EL (cell line): ENCODE results near the gene ATCAY.
"Not testable (repeated sequence)": the region's sequence is repeated elsewhere in the genome, so short reads cannot be mapped to it uniquely, and the experiment has no call there.

Source experiments
- DNase-seq: peaks from one replicate; pipeline ENCODE4 v3.0.0-alpha.2; 2016

ATCAY gene

DNA sequence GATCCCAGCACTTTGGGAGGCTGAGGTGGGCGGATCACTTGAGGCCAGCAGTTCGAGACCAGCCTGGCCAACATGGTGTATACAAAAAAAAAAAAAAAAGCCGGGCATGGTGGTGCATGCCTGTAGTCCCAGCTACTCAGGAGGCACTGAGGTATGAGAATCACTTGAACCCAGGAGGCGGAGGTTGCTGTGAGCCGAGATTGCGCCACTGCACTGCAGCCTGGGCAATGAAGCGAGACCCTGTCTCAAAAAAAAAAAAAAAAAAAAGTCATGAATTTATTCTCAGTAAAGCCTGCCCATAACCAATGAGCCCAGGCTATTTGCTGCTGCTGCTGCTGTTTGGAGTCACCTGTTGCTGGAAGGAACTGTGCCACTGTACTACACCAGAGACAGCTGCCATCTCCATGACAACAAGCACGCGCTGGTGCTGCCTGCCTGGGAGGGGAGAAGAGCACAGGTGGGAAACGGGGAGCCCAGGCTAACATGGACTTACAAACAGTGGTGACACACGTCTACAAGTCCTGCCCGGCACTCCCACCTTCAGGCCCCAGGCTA lies 23.0 kb upstream of the ATCAY start:
- no peak for DNase-seq

DNA sequence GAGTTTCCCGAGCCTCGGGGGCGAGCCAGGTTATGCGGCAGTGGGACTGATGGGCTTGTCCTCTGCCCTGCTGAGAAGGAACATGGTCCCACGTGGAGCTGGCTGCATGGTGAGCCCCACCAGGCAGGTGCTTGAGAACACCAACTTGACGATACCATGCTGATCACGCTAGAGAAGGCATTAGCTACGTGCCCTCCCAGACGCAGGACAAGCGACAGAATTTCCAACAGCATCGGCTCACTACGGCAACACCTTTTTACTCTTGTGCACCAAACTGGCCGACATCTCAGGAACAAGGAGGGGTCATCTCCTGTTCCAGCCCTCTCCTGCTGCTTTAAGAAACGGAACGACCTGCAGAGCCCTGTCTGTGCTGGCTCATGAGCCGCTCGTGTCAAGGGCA lies 20.0 kb upstream of the ATCAY start:
- no peak for DNase-seq

DNA sequence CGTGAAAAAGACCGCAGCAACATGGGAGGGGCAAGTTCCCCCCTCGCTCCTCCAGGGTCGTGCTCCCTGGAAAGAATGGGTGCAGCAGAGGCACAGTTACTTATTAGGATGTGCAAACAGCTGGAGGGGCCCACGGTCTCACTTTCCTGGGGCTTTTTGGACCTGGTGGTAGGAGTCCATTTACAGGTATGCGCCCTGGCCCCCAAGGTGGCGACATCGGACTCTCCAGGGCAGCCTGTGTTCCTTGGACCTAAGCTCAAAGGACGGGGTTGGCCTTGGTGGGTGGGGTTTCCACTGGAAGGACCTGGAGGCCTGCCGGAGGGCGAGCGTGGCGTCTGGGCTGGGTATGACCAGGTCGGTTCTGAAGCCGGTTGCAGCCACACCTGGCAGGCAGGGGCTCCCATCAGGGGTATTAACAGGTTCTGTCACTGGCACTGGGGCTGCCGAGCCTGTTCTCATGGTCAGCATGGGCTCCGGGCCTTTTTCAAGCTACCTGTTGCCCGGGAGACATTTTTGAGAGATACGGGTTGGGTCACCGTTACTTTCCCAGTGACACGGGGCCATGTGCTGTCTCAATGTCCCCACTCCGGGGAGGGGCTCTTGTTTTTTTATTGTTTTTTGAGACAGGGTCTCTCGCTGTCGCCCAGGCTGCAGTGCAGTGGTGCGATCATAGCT lies 17.5 kb upstream of the ATCAY start:
- no peak for DNase-seq

DNA sequence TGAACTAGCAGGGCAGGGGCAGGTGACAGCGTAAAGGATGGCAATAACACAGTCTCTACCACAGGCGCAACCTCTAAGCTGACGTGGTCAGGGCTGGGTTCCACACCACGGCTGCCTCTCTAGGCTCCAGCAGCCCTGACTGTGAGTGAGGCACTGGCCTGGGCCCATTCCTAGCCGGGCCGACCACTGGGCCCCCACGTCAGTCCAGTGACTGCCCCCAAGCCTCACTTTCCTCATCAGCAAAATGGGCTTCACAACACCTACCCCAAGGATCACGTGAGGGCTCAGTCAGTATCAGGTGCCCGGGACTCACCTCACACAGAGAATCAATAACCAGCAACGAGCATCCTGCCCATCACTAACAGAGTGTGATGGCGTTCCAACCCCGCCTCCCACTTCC lies 16.8 kb upstream of the ATCAY start:
- no peak for DNase-seq

DNA sequence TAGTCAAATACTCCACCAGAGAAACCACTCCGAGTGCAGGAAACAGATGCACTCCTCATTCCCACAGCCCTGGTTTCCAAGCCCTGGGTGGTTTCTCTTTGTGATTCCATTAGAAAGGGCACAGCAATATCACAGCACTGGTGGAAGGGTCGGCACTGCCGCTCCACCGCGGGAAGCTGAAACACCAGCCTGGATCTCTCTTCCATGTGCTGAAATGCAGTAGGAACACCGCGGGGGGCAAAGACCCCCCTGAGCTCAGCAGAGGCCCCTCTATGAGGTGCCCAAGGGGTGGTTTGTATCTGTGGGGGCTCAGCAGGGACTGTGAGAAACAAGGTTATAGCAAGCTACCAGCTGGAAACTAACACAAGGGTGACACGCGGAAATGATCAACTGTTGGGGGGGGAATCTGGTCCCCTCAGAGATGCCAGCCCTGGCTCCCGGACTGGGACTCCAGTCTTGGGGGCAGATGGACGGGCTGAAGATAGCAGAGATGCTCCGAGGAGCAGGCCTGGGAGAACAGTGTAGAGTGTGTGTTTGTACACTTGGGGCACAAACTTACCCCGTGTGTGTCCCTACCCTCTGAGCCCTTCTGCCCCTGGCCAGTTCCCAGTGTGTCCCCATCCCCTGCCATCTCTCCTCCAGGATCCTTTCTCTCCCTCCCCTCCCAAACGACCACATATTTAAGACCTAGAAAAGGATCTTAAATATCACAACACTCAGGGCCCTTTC lies 13.4 kb upstream of the ATCAY start:
- no peak for DNase-seq

DNA sequence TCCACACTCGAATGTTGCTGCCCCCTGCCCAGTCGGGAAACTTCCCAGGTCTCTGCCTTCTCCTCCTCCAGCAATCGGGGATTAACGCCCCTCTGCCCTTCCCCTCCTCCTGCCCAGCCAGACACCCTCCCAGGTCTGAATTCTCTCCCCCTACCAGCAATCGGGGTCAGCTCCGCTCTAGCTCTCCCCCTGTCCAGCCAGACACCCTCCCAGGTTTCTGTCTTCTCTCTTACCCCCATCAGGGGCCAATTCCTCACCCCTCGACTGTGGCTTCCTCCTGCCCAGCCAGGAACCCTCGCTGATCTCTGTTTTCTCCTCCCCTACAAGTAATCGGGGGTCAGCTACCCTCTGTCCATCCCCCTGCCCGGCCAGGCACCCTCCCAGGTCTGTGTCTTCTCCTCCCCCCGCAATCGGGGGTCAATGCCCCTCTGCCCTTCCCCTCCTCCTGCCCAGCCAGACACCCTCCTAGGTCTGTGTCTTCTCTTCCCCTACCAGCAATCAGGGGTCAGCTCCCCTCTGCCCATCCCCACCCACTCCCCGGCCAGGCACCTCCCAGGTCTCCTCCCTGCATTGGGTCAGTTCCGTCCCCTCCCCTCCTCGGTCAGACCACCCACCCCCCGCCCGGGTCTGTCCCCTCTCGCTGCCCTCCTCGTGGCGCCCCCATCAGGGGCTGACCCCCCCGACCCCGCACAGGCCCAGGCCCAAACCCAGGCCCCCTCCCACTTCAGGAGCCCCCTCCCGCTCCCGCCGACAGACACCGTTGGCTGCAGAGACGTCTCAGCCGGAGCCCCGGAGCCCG lies 12.3 kb upstream of the ATCAY start:
- DNase-seq: no peak

DNA sequence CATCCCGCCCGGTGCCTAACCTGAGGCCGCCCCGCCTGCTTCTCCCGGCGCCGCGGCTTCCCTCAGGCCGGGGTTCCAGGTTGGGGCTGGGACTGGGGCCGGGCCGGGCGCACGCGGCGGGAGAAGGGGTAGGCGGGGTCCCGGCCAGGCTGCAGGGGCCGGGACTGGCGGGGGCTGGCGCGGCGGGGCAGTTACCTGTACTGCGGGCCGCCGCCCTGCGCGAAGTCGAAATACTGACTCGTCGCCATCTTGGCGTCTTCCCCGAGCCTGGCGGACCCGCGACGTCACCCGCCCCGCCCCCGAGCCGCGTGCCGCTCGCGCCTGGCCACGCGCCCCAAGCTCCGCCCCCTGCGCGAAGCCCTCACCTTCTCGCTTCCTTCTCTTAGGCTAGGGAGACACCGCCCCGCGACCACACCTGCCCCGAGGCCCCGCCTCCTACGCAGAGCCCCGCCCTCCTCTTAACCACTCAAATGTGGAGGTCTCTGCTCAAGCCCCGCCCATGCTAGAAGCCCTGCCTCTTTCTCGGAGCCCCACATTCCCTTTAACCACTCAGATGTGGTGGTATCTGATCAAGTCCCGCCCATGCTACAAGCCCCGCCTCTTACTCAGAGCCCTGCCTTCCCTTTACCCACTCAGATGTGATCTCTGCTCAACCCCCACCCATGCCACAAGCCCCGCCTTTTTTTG lies 11.6 kb upstream of the ATCAY start, which contains the start of gene ZFR2:
TSS of gene ZFR2 (minus strand) at position 269 of the 687 bp plus-strand sequence. CDS start at position 248, 21 bp downstream.
- no peak for DNase-seq

DNA sequence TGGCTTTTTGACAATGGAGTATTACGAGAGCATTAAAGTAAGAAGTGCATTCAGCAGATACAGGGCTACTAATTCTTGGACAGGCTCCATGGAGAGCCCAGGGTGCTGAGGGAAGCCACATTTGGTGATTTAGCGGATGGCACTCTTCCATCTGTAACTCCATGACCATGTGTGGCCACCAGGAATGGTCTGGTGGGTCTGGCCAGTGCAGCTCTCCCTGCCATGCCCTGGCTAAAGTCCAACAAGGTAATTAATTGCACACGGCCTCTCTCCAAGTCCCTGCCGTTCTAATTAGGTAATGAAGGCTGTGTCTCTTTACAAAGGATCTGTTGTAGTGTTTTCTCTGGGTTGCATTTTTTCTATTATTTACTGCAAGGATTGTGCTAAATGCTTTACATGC lies 7.3 kb upstream of the ATCAY start:
- no peak for DNase-seq

DNA sequence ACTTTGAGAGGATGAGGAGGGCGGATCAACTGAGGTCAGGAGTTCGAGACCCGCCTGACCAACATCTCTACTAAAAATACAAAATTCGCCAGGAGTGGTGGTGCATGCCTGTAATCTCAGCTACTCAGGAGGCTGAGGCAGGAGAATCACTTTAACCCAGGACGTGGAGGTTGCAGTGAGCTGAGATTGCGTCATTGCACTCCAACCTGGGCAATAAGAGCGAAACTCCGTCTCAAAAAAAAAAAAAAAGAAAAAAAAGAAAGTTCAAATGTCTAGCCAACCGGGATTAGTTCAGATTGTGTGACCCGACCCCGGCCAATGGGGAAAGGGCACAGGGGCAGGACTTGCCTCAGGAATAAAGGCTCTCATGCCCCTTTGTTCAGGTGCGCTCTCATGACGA lies 5.8 kb upstream of the ATCAY start:
- not testable (repeated sequence) for DNase-seq

DNA sequence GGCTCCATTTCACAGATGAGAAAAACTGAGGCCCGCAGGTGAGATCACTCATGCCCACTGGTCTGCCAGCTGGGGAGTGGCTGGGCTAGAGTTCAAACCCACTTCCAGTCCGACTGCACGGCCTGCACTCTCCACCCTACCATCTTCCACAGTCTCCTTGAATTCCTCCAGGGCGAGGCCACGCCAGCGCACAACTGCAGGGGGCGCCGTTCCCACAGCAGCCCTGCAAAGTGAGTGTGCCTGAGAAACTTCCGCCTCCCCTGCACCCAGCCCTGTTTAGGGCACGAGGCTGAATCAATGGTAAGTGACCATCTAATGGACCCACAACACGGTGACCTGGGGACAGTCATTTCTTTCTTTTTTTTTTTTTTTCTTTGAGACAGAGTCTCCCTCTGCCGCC lies 829 bp upstream of the ATCAY start:
- DNase-seq: no peak

DNA sequence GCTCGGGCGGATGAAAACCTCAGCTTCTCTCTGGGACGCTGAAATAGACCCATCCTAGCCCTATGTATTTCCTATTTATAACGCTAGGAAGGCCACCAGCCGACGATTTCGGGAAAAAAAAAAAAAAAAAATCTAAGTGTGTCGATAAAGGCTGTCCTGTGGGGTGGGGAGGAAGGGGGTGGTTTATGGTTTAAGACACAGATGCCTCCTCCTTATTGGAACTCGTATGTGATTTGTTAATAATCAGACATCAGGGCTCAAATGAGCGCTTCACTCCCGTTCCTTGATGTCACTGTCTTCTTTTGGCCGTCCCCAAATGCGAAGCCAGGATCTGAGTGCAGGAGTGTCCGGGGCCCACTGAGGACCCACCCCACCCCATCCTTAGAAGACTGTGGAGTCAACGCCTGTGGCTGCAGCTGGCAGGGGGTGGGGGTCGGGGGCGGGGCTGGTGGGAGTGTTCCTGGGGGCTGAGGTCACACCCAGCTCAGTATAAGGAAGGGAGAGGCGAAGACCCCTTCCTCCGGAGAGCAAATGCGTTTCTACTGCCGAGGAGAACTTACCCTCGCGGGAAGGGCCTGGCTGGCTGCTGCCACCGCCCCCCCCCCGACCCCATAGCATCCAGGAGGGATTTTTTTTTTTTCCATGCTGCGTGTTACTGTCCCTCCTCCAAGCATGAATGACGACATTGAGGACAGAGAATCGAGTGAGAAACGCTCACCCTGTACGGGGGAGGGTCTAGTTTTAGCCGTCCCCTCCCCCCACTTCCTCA lies 971 bp downstream of the ATCAY start:
- DNase-seq: no peak

DNA sequence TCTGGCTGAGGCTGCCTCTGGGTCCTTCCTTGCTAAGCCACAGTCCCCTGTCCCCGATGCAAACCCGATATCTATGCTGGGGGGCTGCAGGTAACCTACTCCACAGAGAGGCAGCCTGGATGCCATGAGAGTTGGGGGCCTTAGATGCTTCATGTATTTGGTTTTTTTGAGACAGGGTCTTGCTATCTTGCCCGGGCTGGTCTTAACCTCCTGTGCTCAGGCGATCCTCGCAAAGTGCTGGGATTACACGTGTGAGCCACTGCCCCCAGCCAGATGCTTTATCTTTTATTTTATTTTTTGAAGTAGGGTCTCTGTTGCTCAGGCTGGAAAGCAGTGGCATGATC lies 1.5 kb downstream of the ATCAY start:
- no peak for DNase-seq

DNA sequence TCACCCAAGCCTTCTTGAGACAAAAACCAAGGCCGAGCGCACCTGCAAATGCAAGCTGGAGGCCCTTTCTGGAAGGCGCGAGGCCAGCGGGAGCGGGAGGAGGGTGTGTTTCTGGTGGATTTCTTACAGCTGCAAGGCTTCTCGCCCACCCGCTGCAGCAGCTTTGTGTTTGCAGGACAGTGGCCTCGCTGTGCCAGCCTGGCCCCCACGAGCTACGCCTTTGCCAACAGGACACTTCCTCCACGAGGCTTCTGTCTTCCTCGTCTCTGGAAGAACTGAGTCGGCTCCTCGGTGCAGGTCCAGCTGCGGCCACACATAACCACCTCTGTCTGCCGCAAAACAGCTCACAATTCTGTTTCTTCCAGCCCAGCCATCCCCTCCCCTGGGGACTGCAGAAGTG lies 10.1 kb downstream of the ATCAY start:
- DNase-seq: no peak

DNA sequence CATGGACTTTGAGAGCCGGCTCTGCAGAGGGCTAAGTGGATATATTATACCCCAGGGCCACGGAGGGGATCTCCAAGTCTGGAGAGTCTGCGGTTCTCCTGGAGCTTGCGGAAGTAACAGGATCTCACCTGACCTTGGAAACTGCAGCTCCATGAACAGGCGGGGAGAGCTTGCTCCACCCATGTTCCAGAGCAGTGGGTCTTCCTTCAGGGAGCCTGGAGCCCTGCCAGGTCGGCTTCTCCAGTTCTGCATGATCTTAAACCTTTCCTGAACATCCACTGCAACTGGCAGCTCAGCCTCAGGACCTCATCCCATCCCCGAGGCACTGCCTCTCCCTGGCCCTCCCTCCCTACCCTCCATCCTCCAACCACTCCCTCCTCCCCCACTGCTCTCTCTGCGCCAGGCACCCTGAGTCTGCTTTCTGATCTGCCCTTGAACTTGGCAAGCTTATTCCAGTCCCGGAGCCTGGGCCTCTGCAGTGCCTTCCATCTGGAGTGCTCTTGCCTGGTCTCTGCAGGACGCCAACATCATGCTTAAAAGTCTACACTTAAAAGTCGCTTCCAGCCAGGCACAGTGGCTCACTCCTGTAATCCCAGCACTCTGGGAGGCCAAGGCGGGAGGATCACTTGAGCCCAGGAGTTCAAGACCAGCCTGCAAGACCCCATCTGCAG lies 13.2 kb downstream of the ATCAY start:
- no peak for DNase-seq

DNA sequence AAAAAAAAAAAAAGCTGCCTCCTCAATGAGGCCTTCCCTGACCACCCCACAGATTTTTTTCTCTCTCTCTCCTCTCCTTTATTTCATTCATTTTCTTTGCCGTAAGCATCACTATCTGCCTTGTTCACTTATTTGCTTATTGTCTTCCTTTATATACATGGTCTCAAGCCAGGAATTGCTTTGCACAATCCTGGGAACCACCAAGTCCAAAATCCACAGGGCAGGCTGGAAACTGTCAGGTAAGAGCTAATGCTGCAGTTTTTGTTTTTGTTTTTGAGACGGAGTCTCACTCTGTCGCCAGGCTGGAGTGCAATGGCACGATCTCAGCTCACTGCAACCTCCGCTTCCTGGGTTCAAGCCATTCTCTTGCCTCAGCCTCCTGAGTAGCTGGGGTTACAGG lies 14.5 kb downstream of the ATCAY start:
- DNase-seq: not testable (repeated sequence)

DNA sequence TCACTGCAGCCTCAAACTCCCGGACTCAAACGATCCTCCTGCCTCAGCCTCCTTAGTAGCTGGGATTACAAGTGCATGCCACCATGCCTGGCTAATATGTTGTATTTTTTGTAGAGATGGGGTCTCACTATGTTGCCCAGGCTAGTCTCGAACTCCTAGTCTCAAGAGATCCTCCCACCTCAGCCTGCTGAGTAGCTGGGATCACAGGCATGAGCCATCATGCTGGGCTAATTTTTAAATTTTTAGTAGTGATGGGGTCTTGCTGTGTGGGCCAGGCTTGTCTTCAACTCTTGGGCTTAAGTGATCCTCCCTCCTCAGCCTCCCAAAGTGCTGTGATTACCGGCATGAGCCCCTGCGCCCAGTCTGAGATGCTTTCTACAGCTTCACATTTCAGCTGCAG lies 15.3 kb downstream of the ATCAY start:
- no peak for DNase-seq

DNA sequence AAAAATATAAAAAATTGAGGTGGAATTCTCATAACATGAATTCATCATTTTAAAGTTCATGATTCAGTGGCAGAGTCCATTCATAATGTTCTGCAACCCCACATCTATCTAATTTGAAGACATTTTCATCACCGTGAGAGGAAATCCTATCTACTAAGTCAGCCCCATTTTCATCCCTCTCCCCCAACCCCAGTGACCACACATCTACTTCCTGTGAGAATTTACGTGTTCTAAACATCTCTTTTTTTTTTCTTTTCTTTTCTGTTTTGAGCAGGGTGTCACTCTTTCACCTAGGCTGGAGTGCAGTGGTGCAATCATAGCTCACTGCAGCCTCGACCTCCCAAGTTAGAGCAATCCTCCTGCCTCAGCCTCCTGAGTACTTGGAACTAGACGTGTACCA lies 17.5 kb downstream of the ATCAY start:
- DNase-seq: no peak

DNA sequence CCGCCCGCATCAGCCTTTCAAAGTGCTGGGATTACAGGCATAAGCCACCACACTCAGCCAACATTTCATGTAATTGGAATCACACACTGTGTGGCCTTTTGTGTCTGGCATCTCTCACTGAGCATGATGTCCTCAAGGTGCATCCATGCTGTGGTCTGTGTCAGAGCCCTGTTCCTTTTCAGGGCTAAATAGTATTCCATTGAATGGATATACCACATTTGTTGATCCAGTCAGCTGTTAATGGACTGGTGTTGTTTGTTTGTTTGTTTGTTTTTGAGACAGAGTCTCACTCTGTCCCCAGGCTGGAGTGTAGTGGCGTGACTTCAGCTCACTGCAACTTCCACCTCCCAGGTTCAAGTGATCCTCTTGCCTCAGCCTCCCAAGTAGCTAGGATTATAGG lies 17.9 kb downstream of the ATCAY start:
- no peak for DNase-seq

DNA sequence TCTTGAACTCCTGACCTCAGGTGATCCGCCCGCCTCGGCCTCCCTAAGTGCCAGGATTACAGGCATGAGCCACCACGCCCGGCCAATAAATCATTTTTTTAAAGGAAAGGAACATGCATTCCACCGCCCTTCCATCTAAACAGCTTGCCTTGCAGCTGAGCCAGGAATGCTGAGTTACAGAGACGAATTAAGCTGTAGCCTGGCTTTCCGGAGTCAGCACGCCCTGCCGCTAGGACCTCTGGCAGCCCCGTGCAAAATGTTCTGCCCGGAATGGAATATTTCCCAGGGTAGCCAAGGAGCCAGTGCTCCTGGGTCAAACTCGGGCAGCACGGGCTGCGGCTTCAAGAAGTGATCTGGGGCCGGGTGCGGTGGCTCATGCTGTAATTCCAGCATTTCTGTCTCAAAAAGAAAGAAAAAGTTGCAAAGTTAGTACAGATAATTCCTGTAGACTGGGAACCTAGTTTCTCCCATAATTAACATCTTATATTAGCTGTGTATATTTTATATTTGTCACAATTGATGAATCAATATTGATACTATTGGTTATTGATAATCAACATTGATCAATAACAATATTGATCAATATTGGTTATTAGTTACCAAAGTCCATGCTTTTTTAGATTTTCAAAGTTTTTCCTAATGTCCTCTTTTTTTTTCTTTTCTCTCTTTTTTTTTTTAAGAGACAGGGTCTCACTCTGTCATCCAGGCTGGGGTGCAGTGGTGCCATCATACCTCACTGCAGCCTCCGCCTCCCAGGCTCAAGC lies 19.2 kb downstream of the ATCAY start:
- no peak for DNase-seq

DNA sequence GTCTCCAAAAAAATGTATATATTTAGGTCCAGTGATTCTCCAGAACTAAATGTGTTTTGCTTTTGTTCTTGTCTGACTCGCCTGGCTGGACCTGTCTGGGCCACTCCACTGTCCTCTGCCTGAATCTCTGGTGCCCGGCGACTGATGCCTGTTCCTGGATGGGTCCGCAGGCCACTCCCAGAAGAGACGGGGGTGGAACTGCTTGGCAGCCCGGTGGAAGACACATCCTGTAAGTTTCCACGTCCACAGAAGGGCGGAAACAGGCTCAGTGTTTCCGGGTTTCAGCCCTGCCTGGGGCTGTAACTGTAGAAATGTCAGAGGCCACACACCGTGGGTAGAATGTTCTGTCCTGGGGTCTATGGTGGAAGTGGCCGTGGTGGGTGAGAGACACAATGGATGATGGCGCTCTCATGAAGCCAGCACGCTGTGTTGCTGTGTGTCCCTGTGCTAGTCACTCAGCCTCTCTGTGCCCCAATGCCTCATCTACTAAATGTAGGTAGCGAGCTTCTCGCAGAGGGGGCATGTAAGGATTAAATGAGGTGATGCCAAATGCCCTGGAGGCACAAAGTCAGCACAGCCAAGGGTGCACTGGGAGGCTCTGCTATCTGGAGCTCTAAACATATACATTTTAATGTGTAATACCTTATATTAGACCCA lies 22.0 kb downstream of the ATCAY start:
- no peak for DNase-seq
